ENCODE data around the gene RPS6KL1. TPM values are rescaled to one million over a fixed set of nuclear protein-coding genes. Genes with fewer than 3 reads are reported as not detected.
A peak's percentile ranks its signal among the peaks of the same experiment; 100 is the strongest.

RPS6KL1 gene
- total RNA-seq, 1 donor from 2014 or later, result 12.1 TPM

- Histone ChIP-seq H3K4me1 (peaks cover 2 to 5% of the 10 kb centered on the region in 2 donors), H3K4me3 (no peak overlapping the region), H3K27ac (no peak overlapping the region), H3K27me3 (no peaks in the 10 kb centered on the region), H3K9me3 (no peaks in the 10 kb centered on the region), H3K36me3 (no peaks in the 10 kb centered on the region)
- no peak for DNase-seq (ENCODE audit: low spot score in 2 of 2)
- intact Hi-C loops (cut with DNase I), result loop anchor here (10.0 kb wide), 1 partner anchor 392 kb away; no protein-coding TSS in a partner anchor
- no peak for TF ChIP-seq CTCF (IDR thresholded peaks at IDR 0.05)
Measured at GRCh38 chr14:74912801-74913200, 10.3 kb downstream of the RPS6KL1 start.

GRCh38 chr14:74912111-74912510 lies 10.9 kb downstream of the RPS6KL1 start:
- H3K36me3 ChIP-seq, result no peaks in the 10 kb centered on the region
- intact Hi-C loops (cut with DNase I), result loop anchor here (10.0 kb wide), 1 partner anchor 393 kb away; no protein-coding TSS in a partner anchor
- H3K27ac ChIP-seq, result no peak overlapping the region
- TF ChIP-seq CTCF (IDR thresholded peaks at IDR 0.05), result no peak
- no peak overlapping the region for H3K4me3 ChIP-seq
- H3K4me1 ChIP-seq, result no peaks in the 10 kb centered on the region
- H3K27me3 ChIP-seq, result no peaks in the 10 kb centered on the region
- H3K9me3 ChIP-seq, result no peaks in the 10 kb centered on the region
- DNase-seq (ENCODE audit: low spot score in 2 of 2), result peak in 1 of 2 donors; percentile 59

- TF ChIP-seq CTCF (IDR thresholded peaks at IDR 0.05), result no peak
- Histone ChIP-seq H3K27me3 (no peaks in the 10 kb centered on the region), H3K9me3 (no peaks in the 10 kb centered on the region), H3K36me3 (no peaks in the 10 kb centered on the region), H3K4me3 (no peak overlapping the region), H3K27ac (no peak overlapping the region), H3K4me1 (no peaks in the 10 kb centered on the region)
- DNase-seq (ENCODE audit: low spot score in 2 of 2), result peak in 1 of 2 donors; percentile 63
- intact Hi-C loops (cut with DNase I), result loop anchor here (10.0 kb wide), 1 partner anchor 393 kb away; no protein-coding TSS in a partner anchor
Measured at GRCh38 chr14:74911704-74912103, 11.4 kb downstream of the RPS6KL1 start.

GRCh38 chr14:74911221-74911620 lies 11.8 kb downstream of the RPS6KL1 start:
- Histone ChIP-seq H3K4me3 (no peak overlapping the region), H3K27me3 (no peaks in the 10 kb centered on the region), H3K4me1 (no peaks in the 10 kb centered on the region), H3K27ac (no peak overlapping the region), H3K9me3 (no peaks in the 10 kb centered on the region), H3K36me3 (no peaks in the 10 kb centered on the region)
- intact Hi-C loops (cut with DNase I), result loop anchor here (10.0 kb wide), 1 partner anchor 394 kb away; no protein-coding TSS in a partner anchor
- no peak for TF ChIP-seq CTCF (IDR thresholded peaks at IDR 0.05)
- peak in 1 of 2 donors; percentile 50 for DNase-seq (ENCODE audit: low spot score in 2 of 2)

- Histone ChIP-seq H3K27ac (no peak overlapping the region), H3K9me3 (no peaks in the 10 kb centered on the region), H3K4me3 (no peak overlapping the region), H3K4me1 (no peaks in the 10 kb centered on the region), H3K36me3 (no peaks in the 10 kb centered on the region), H3K27me3 (no peaks in the 10 kb centered on the region)
- TF ChIP-seq CTCF (IDR thresholded peaks at IDR 0.05), result no peak
- peak in 1 of 2 donors; percentile 48 for DNase-seq (ENCODE audit: low spot score in 2 of 2)
- intact Hi-C loops (cut with DNase I), result loop anchor here (10.0 kb wide), 1 partner anchor 394 kb away; no protein-coding TSS in a partner anchor
Measured at GRCh38 chr14:74910556-74910955, 12.5 kb downstream of the RPS6KL1 start.

All from ascending aorta (tissue), 2 donors.